HCT116 (cell line): Measurements from ENCODE around the gene NTHL1. TPM values are rescaled to one million over a fixed set of nuclear protein-coding genes. Genes with fewer than 3 reads are reported as not detected.

Source experiments
- ATAC-seq: fragments of 200-7000 bp; cut with Tn5 transposase; 2 replicates; pipeline ENCODE4 v1.9.1; 2020; ENCODE audit warnings: mild to moderate bottlenecking, moderate library complexity
- BruUV-seq: library from RNA; stranded (reverse); fragments of 400-500 nt; replicated peaks from 2 replicates; lab custom pipeline; 2021; lab: Mats Ljungman, UMichigan
- CTCF ChIA-PET: fragments of 300-600 bp; sonication (Branson Sonifier 250); formaldehyde crosslinking; loops from one replicate; lab custom pipeline; 2021; ENCODE audit warnings: antibody characterized with exemption; lab: Charles Lee
- POLR2A ChIA-PET: fragments of 300-600, 350-600 bp; sonication (Branson Sonifier 250); formaldehyde crosslinking; loops from one replicate; lab custom pipeline; 2021; ENCODE audit warnings: antibody characterized with exemption; lab: Charles Lee
- RAD21 ChIA-PET, 2 experiments: fragments of 300-600 bp; sonication (Branson Sonifier 250); formaldehyde crosslinking; loops; one replicate each; lab custom pipeline; 2023; ENCODE audit warnings: low total read pairs in 2 of 2; ENCODE audit not compliant: uncharacterized antibody in 2 of 2, unreplicated experiment in 2 of 2, low non-redundant PET in 1 of 2; lab: Charles Lee
- DNase-seq: peaks from one replicate; pipeline ENCODE4 v3.0.0-alpha.2; 2010; ENCODE audit warnings: low read depth, low spot score
- H2AFZ ChIP-seq: fragments of 200-600 bp; shearing (Covaris generic), sonication (generic); 2 replicates; pipeline ENCODE4 v1.6.1; 2017; ENCODE audit warnings: low read depth, mixed run types, mixed read lengths, antibody characterized with exemption, low read length; ENCODE audit not compliant: poor library complexity, severe bottlenecking
- H3K27ac ChIP-seq: 2 replicates; pipeline ENCODE4 v1.5.1; 2012; ENCODE audit warnings: low read depth, low read length
- H3K27me3 ChIP-seq: fragments of 200-600 bp; sonication (generic); 2 replicates; pipeline ENCODE4 v1.6.1; 2016; ENCODE audit warnings: mixed run types, low read length, mixed read lengths; ENCODE audit not compliant: insufficient read depth
- H3K36me3 ChIP-seq, 2 experiments: fragments of 200-500 bp in 1 of 2; fragments of 200-600 bp in 1 of 2; sonication (Bioruptor generic) in 1 of 2; sonication (generic) in 1 of 2; 2 replicates each; pipeline versions ENCODE4 v1.5.1 to v1.6.1; 2014 to 2016; ENCODE audit warnings: low read length in 2 of 2, inconsistent platforms in 1 of 2, mixed read lengths in 1 of 2, mixed run types in 1 of 2; ENCODE audit not compliant: insufficient read depth in 2 of 2, control insufficient read depth in 1 of 2
- H3K4me1 ChIP-seq, 2 experiments: fragments of 200-600 bp in 1 of 2; sonication (generic) in 1 of 2; 2 replicates each; pipeline versions ENCODE4 v1.5.1 to v1.6.1; 2012 to 2017; ENCODE audit warnings: low read length in 2 of 2, inconsistent platforms in 1 of 2, mild to moderate bottlenecking in 1 of 2, mixed read lengths in 1 of 2, mixed run types in 1 of 2, moderate library complexity in 1 of 2; ENCODE audit not compliant: insufficient read depth in 2 of 2, control insufficient read depth in 1 of 2
- H3K4me2 ChIP-seq: fragments of 200-600 bp; sonication (generic); 2 replicates; pipeline ENCODE4 v1.6.1; 2017; ENCODE audit warnings: mixed run types, low read length, mixed read lengths
- H3K4me3 ChIP-seq, 2 experiments: fragments of 200-600 bp in 1 of 2; sonication (generic) in 1 of 2; replicated peaks in 1 of 2; 2 replicates each; pipeline ENCODE4 v1.5.1; 2011 to 2016; ENCODE audit warnings: low read length in 2 of 2, control low read depth in 1 of 2, low read depth in 1 of 2, mild to moderate bottlenecking in 1 of 2, mixed read lengths in 1 of 2, mixed run types in 1 of 2
- H3K79me2 ChIP-seq: fragments of 200-600 bp; sonication (generic); 2 replicates; pipeline ENCODE4 v1.6.1; 2017; ENCODE audit warnings: mild to moderate bottlenecking, mixed run types, low read length, moderate library complexity, mixed read lengths; ENCODE audit not compliant: insufficient read depth
- H3K9ac ChIP-seq: fragments of 200-600 bp; sonication (generic); 2 replicates; pipeline ENCODE4 v1.6.1; 2016; ENCODE audit warnings: low read length, mixed read lengths
- H3K9me2 ChIP-seq: fragments of 200-600 bp; sonication (generic), shearing (Covaris generic); 2 replicates; pipeline ENCODE4 v1.6.1; 2017; ENCODE audit warnings: mixed run types, mild to moderate bottlenecking, moderate library complexity; ENCODE audit not compliant: insufficient read depth
- H3K9me3 ChIP-seq, 2 experiments: fragments of 200-500 bp in 1 of 2; fragments of 200-600 bp in 1 of 2; sonication (Bioruptor generic) in 1 of 2; sonication (generic) in 1 of 2; 2 replicates each; pipeline ENCODE4 v1.6.1; 2014 to 2017; ENCODE audit warnings: low read length in 2 of 2, mixed read lengths in 2 of 2, inconsistent platforms in 1 of 2, low read depth in 1 of 2, mild to moderate bottlenecking in 1 of 2, mixed run types in 1 of 2, moderate library complexity in 1 of 2; ENCODE audit not compliant: control insufficient read depth in 1 of 2, insufficient read depth in 1 of 2
- H4K20me1 ChIP-seq: fragments of 200-600 bp; sonication (generic), shearing (Covaris generic); 2 replicates; pipeline ENCODE4 v1.6.1; 2017; ENCODE audit warnings: mixed run types, mild to moderate bottlenecking, moderate library complexity; ENCODE audit not compliant: insufficient read depth
- ATF3 ChIP-seq: IDR thresholded peaks from 2 replicates; pipeline ENCODE4 v1.6.1; 2012
- CBX3 ChIP-seq: IDR thresholded peaks from 2 replicates; pipeline ENCODE4 v1.6.1; 2012; ENCODE audit warnings: low read depth
- CEBPB ChIP-seq: IDR thresholded peaks from 2 replicates; pipeline ENCODE4 v1.6.1; 2012; ENCODE audit warnings: low read depth
- EGR1 ChIP-seq: IDR thresholded peaks from 2 replicates; pipeline ENCODE4 v1.6.1; 2012; ENCODE audit warnings: low read depth
- ELF1 ChIP-seq: IDR thresholded peaks from 2 replicates; pipeline ENCODE4 v1.6.1; 2012; ENCODE audit warnings: low read depth, borderline replicate concordance
- FOSL1 ChIP-seq: IDR thresholded peaks from 2 replicates; pipeline ENCODE4 v1.6.1; 2012; ENCODE audit warnings: low read depth
- JUND ChIP-seq: IDR thresholded peaks from 2 replicates; pipeline ENCODE4 v1.6.1; 2012
- POLR2A ChIP-seq: IDR thresholded peaks from 2 replicates; pipeline ENCODE4 v1.7.0; 2011; ENCODE audit warnings: borderline replicate concordance; ENCODE audit not compliant: insufficient read depth, insufficient read length; ENCODE audit errors: extremely low read depth
- POLR2AphosphoS5 ChIP-seq: IDR thresholded peaks from 2 replicates; pipeline ENCODE4 v1.6.1; 2011; ENCODE audit warnings: mild to moderate bottlenecking, low read depth, low read length, moderate library complexity
- RAD21 ChIP-seq: IDR thresholded peaks from 2 replicates; pipeline ENCODE4 v1.6.1; 2012; ENCODE audit warnings: low read depth, mild to moderate bottlenecking
- SP1 ChIP-seq: IDR thresholded peaks from 2 replicates; pipeline ENCODE4 v1.6.1; 2012; ENCODE audit warnings: low read depth
- SRF ChIP-seq: IDR thresholded peaks from 2 replicates; pipeline ENCODE4 v1.6.1; 2012; ENCODE audit warnings: low read depth
- TCF7L2 ChIP-seq: IDR thresholded peaks from 2 replicates; pipeline ENCODE4 v1.7.0; 2011; ENCODE audit warnings: borderline replicate concordance, inconsistent platforms; ENCODE audit not compliant: insufficient read depth, insufficient read length; ENCODE audit errors: extremely low read depth
- YY1 ChIP-seq: IDR thresholded peaks from 2 replicates; pipeline ENCODE4 v1.6.1; 2011; ENCODE audit warnings: low read length, low read depth, moderate library complexity, mild to moderate bottlenecking; ENCODE audit not compliant: insufficient replicate concordance; ENCODE audit errors: extremely low read depth
- intact Hi-C: fragments of 100-400 bp; cut with micrococcal nuclease; formaldehyde crosslinking; loops from 2 replicates; pipeline ENCODE4 v1.10.0; 2022
- total RNA-seq: library from RNA; stranded (reverse); gene quantifications from one replicate; pipeline ENCODE4 v1.2.1, GENCODE V29; 2021; ENCODE audit not compliant: unreplicated experiment
- TF ChIP-seq, protein P1 (sequence below): IDR thresholded peaks from 2 replicates; pipeline ENCODE4 v1.6.1; 2012; ENCODE audit warnings: low read depth
- TF ChIP-seq, protein P2 (sequence below): IDR thresholded peaks from 2 replicates; pipeline ENCODE4 v1.6.1; 2011; ENCODE audit warnings: mild to moderate bottlenecking, low read length, moderate library complexity; ENCODE audit not compliant: insufficient replicate concordance; ENCODE audit errors: extremely low read depth

Gene NTHL1
- total RNA-seq, 1 experiment from 2014 or later = 40.1 TPM

GRCh38 chr16:2040041-2040786 lies 7.4 kb downstream of the NTHL1 start:
- H3K9ac ChIP-seq = no peak overlapping the region
- DNase-seq = no peak
- no peaks in the 10 kb centered on the region for H3K27me3 ChIP-seq
- no peak overlapping the region for H3K4me3 ChIP-seq
- TF ChIP-seq POLR2AphosphoS5 = no peak; the same call in 1 of the 2 replicates
- no peak for TF ChIP-seq CBX3
- TF ChIP-seq RAD21 = no peak
- TF ChIP-seq YY1 = no peak
- TF ChIP-seq JUND = no peak
- no peak for TF ChIP-seq ATF3
- no peak for TF ChIP-seq ELF1
- TF ChIP-seq SP1 = no peak
- TF ChIP-seq EGR1 = no peak
- TF ChIP-seq, protein P1, sequence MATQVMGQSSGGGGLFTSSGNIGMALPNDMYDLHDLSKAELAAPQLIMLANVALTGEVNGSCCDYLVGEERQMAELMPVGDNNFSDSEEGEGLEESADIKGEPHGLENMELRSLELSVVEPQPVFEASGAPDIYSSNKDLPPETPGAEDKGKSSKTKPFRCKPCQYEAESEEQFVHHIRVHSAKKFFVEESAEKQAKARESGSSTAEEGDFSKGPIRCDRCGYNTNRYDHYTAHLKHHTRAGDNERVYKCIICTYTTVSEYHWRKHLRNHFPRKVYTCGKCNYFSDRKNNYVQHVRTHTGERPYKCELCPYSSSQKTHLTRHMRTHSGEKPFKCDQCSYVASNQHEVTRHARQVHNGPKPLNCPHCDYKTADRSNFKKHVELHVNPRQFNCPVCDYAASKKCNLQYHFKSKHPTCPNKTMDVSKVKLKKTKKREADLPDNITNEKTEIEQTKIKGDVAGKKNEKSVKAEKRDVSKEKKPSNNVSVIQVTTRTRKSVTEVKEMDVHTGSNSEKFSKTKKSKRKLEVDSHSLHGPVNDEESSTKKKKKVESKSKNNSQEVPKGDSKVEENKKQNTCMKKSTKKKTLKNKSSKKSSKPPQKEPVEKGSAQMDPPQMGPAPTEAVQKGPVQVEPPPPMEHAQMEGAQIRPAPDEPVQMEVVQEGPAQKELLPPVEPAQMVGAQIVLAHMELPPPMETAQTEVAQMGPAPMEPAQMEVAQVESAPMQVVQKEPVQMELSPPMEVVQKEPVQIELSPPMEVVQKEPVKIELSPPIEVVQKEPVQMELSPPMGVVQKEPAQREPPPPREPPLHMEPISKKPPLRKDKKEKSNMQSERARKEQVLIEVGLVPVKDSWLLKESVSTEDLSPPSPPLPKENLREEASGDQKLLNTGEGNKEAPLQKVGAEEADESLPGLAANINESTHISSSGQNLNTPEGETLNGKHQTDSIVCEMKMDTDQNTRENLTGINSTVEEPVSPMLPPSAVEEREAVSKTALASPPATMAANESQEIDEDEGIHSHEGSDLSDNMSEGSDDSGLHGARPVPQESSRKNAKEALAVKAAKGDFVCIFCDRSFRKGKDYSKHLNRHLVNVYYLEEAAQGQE = no peak
- no peak for TF ChIP-seq CEBPB
- no peak for TF ChIP-seq POLR2A
- TF ChIP-seq, protein P2, sequence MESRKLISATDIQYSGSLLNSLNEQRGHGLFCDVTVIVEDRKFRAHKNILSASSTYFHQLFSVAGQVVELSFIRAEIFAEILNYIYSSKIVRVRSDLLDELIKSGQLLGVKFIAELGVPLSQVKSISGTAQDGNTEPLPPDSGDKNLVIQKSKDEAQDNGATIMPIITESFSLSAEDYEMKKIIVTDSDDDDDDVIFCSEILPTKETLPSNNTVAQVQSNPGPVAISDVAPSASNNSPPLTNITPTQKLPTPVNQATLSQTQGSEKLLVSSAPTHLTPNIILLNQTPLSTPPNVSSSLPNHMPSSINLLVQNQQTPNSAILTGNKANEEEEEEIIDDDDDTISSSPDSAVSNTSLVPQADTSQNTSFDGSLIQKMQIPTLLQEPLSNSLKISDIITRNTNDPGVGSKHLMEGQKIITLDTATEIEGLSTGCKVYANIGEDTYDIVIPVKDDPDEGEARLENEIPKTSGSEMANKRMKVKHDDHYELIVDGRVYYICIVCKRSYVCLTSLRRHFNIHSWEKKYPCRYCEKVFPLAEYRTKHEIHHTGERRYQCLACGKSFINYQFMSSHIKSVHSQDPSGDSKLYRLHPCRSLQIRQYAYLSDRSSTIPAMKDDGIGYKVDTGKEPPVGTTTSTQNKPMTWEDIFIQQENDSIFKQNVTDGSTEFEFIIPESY = no peak
- no peak for TF ChIP-seq SRF
- no peak for TF ChIP-seq TCF7L2
- TF ChIP-seq FOSL1 = no peak
- H3K9me3 ChIP-seq = no peaks in the 10 kb centered on the region
- BruUV-seq = no TSS peak
- H2AFZ ChIP-seq = no peak overlapping the region
- H3K4me2 ChIP-seq = no peak overlapping the region
- no peaks in the 10 kb centered on the region for H3K36me3 ChIP-seq
- no peaks in the 10 kb centered on the region for H4K20me1 ChIP-seq
- RAD21 ChIA-PET = no interaction called here
- H3K4me1 ChIP-seq = peaks cover 5 to 41% of the 10 kb centered on the region in 2 experiments; a peak in 2 of 4 replicates
- CTCF ChIA-PET = no interaction called here
- H3K27ac ChIP-seq = no peak overlapping the region
- POLR2A ChIA-PET = no interaction called here
- no peaks in the 10 kb centered on the region for H3K79me2 ChIP-seq
- no peaks in the 10 kb centered on the region for H3K9me2 ChIP-seq
- intact Hi-C loops = no loop called here
- no peak for ATAC-seq
